D341Med (cell line): ENCODE results near the gene PIGB.
"Not testable (repeated sequence)": the region's sequence is repeated elsewhere in the genome, so short reads cannot be mapped to it uniquely, and the experiment has no call there.

ENCODE experiments used
- DNase-seq: peaks from one replicate; pipeline ENCODE4 v3.0.0; 2012; ENCODE audit warnings: low spot score

Gene PIGB

DNA sequence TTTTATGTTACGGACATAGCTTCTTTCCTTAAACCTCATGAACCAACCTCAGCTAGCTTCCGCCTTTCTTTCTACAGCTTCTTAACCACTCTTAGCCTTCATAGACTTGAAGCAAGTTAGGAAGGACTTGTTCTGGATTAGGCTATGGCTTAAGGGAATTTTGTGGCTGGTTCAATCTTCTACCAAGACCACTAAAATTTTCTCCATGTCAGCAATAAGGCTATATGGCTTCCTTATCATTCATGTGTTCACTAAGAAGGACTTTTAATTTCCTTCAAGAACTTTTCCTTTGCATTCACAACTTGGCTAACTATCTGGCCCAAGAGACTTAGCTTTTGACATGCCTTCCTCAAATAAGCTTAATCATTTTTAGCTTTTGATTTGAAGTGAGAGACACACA is 64.7 kb downstream of the PIGB start:
- no peak for DNase-seq

GRCh38 chr15:55387027-55387426 is 68.0 kb downstream of the PIGB start:
- peak; percentile 24 for DNase-seq

DNA sequence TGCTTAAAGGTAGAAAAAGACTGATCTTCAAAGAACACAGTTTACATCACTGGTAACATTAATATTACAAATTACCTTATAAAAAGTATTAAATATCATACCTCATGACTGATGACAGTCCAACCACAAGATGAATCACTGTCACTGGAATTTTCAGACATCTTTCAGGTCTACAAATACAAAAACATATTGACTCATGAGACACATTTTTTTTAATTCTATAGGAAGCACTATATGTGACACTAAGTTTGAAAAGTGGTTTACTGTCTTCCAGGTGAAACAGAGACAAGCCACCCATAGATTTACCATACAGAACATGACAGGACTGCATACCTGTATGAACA is 70.2 kb downstream of the PIGB start:
- no peak for DNase-seq

- no peak for DNase-seq
Observed at GRCh38 chr15:55394694-55395093, 75.7 kb downstream of the PIGB start.

GRCh38 chr15:55398243-55398642 is 79.2 kb downstream of the PIGB start:
- no peak for DNase-seq

- not testable (repeated sequence) for DNase-seq
Observed at GRCh38 chr15:55400050-55400449, 81.0 kb downstream of the PIGB start.

DNA sequence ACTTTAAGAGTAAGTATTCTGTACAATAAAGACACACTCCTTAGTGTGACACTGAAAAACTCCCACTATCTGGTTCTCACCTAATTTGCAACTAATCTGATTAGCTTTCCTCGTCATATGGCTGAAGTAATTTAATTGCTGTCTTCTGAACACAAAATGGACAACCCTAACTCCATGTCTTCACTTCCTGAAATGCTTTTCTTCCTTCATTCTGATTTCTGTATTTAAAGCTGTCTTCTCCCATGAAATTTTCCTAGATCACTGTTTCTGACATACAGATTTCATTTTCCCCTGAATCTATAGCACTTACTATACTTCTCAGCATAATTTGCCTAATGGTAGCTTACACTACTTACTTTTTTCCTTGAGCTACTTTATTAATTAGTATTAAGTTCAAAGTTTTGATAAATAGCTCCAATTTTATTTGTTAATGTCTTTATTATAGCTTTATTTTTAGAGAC is 82.8 kb downstream of the PIGB start:
- no peak for DNase-seq

DNA sequence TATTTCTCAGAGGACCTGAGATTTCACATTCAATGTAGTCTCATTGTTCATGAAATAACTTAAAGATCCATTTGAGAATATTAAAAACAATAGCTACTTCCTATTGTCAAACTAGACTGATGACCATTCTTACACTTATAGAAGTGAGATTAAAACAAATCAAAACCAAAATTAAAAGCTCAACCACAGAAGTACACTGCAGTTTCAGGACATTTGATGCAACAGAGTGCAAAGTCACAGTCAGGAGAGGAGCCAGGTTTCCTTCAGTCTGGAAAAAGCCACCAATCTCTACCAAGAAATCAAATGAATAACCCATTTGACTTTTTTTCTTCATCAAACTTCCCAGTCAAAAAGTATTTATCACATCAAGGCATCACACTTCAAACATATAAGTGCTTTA is 83.7 kb downstream of the PIGB start:
- DNase-seq: no peak

- DNase-seq: no peak
Observed at GRCh38 chr15:55403531-55403930, 84.5 kb downstream of the PIGB start.
